Suprapubic skin (tissue), 4 donors: ENCODE results near the gene PPEF2. TPM values are rescaled to one million over a fixed set of nuclear protein-coding genes. Genes with fewer than 3 reads are reported as not detected.

Experiments used
- DNase-seq, 2 donors: peaks; one replicate each; pipeline ENCODE4 v3.0.0-alpha.2; 2019; ENCODE audit warnings: low spot score in 2 of 2
- H3K27ac ChIP-seq: fragments of 200-600 bp; sonication (generic); one replicate; pipeline ENCODE4 v1.5.1; 2019
- H3K27me3 ChIP-seq: fragments of 200-600 bp; sonication (generic); one replicate; pipeline ENCODE4 v1.5.1; 2019
- H3K36me3 ChIP-seq: fragments of 200-600 bp; sonication (generic); one replicate; pipeline ENCODE4 v1.5.1; 2019
- H3K4me1 ChIP-seq: fragments of 200-600 bp; sonication (generic); one replicate; pipeline ENCODE4 v1.5.1; 2019
- H3K4me3 ChIP-seq: fragments of 200-600 bp; sonication (generic); one replicate; pipeline ENCODE4 v1.5.1; 2019; ENCODE audit warnings: mild to moderate bottlenecking
- H3K9me3 ChIP-seq: fragments of 200-600 bp; sonication (generic); one replicate; pipeline ENCODE4 v1.5.1; 2019
- EP300 ChIP-seq: sonication (generic); formaldehyde crosslinking; IDR thresholded peaks from one replicate; pipeline ENCODE4 v1.6.1; 2017; ENCODE audit warnings: antibody characterized with exemption
- POLR2A ChIP-seq, 2 donors: fragments of 450-650 bp; IDR thresholded peaks; one replicate each; pipeline ENCODE4 v1.6.1; 2017; ENCODE audit warnings: antibody characterized with exemption in 2 of 2, mild to moderate bottlenecking in 2 of 2, moderate library complexity in 2 of 2
- POLR2AphosphoS5 ChIP-seq, 3 donors: sonication (generic); formaldehyde crosslinking; IDR thresholded peaks; one replicate each; pipeline ENCODE4 v1.6.1; 2017; ENCODE audit warnings: antibody characterized with exemption in 3 of 3
- WGBS: methylation state at CpG from one replicate; pipeline ENCODE4 v1.1.5; 2018; 5-methylcytosine and 5-hydroxymethylcytosine counted together
- total RNA-seq, 4 donors: library from RNA; depleted of rRNA; stranded (reverse); fragments of >200 nt; gene quantifications; one replicate each; pipeline ENCODE4 v1.1.0, GENCODE V29; 2016
- TF ChIP-seq, protein P1 (sequence below), 2 donors: fragments of 200-600 bp in 1 of 2; fragments of 450-650 bp in 1 of 2; sonication (generic) in 1 of 2; IDR thresholded peaks; one replicate each; pipeline ENCODE4 v1.5.1; 2016 to 2019; ENCODE audit warnings: antibody characterized with exemption in 2 of 2, mild to moderate bottlenecking in 1 of 2, moderate library complexity in 1 of 2

Gene PPEF2
- total RNA-seq, 4 donors from 2014 or later: not detected

DNA sequence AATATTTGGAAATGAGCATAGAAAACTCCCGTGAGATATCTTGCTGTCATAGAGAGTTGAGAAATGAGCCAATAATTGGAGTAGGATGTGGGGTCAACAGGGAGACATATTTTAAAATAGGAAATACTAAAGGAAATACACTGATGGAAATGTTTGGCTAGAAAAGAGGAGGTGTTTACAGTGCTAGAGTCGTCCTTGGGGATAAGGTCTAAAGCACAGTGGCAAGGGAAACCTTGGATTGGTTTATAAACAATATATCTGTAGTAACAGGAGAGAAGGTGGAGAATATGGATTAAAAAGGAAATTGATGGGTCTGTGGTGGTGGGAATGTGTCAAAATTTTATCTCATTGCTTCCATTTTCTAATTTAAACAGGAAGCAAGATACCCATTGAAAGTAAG lies 82.1 kb downstream of the PPEF2 start:
- 40% methylated on average over 2 of the region's 2 CpGs for WGBS
- Histone ChIP-seq H3K4me1 (no peaks in the 10 kb centered on the region), H3K36me3 (peaks cover 2% of the 10 kb centered on the region)

DNA sequence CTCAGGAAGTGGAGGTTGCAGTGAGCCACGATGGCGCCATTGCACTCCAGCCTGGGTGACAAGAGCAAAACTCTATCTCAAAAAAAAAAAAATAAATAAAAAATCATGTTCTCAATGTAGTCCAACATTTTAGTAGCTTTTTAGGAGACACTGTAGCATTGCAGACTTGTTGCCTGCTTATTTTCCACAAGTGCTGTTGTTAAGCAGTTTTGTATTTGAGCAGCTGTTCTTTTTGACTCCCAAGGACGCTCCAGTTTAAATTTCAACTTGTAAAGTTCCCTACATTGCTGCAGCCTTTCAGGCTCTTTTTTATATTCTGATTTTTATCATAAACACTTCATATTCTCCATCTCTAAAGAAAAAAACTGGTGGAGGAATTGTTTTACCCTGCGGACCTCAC lies 83.1 kb downstream of the PPEF2 start:
- no peak for DNase-seq
- Histone ChIP-seq H3K36me3 (peaks cover 13% of the 10 kb centered on the region), H3K27me3 (no peaks in the 10 kb centered on the region), H3K4me1 (no peaks in the 10 kb centered on the region), H3K4me3 (no peak overlapping the region), H3K27ac (no peak overlapping the region), H3K9me3 (no peaks in the 10 kb centered on the region)
- WGBS: 93% methylated on average over 4 of the region's 4 CpGs
- no peak for TF ChIP-seq POLR2A (IDR thresholded peaks at IDR 0.05)
- TF ChIP-seq EP300: no peak
- TF ChIP-seq, protein P1, sequence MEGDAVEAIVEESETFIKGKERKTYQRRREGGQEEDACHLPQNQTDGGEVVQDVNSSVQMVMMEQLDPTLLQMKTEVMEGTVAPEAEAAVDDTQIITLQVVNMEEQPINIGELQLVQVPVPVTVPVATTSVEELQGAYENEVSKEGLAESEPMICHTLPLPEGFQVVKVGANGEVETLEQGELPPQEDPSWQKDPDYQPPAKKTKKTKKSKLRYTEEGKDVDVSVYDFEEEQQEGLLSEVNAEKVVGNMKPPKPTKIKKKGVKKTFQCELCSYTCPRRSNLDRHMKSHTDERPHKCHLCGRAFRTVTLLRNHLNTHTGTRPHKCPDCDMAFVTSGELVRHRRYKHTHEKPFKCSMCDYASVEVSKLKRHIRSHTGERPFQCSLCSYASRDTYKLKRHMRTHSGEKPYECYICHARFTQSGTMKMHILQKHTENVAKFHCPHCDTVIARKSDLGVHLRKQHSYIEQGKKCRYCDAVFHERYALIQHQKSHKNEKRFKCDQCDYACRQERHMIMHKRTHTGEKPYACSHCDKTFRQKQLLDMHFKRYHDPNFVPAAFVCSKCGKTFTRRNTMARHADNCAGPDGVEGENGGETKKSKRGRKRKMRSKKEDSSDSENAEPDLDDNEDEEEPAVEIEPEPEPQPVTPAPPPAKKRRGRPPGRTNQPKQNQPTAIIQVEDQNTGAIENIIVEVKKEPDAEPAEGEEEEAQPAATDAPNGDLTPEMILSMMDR (IDR thresholded peaks at IDR 0.05): no peak
- TF ChIP-seq POLR2AphosphoS5 (IDR thresholded peaks at IDR 0.05): no peak

More for the DNA sequence above, 82.1 kb downstream of the PPEF2 start:
- Histone ChIP-seq H3K27ac (no peak overlapping the region), H3K27me3 (no peaks in the 10 kb centered on the region), H3K9me3 (no peaks in the 10 kb centered on the region), H3K4me3 (no peak overlapping the region)
- DNase-seq: no peak
- no peak for TF ChIP-seq EP300
- TF ChIP-seq, protein P1 (IDR thresholded peaks at IDR 0.05): no peak
- TF ChIP-seq POLR2AphosphoS5 (IDR thresholded peaks at IDR 0.05): no peak
- TF ChIP-seq POLR2A (IDR thresholded peaks at IDR 0.05): no peak

DNA sequence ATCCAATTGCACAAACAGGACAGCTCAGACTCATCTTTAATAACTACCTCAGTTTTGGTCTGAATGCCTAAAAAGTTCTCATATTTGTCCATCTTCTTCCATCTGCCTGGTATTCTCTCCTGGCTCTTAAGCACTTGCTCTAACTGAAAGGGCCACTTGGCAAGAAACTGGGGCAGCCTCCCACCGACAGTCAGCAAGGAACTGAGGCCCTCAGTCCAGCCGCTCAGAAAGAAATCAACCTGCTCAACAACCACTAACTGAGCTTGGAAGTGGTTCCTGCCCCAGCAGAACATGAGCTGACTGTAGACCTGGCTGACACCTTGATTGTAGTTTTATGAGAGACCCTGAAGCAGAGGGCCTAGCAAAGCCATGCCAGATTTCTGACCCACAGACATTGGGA lies 84.4 kb downstream of the PPEF2 start:
- peaks cover 25% of the 10 kb centered on the region for H3K36me3 ChIP-seq
- H3K27ac ChIP-seq: no peak overlapping the region
- no peak overlapping the region for H3K4me3 ChIP-seq
- H3K27me3 ChIP-seq: no peaks in the 10 kb centered on the region
- DNase-seq: no peak
- no peaks in the 10 kb centered on the region for H3K4me1 ChIP-seq
- 92% methylated on average over 2 of the region's 2 CpGs for WGBS
- H3K9me3 ChIP-seq: no peaks in the 10 kb centered on the region
- TF ChIP-seq POLR2AphosphoS5 (IDR thresholded peaks at IDR 0.05) (no peak), EP300 (no peak), POLR2A (IDR thresholded peaks at IDR 0.05) (no peak)
- TF ChIP-seq, protein P1 (IDR thresholded peaks at IDR 0.05): no peak

Other genes with a start within 250 kb of the PPEF2 start
- gene G3BP2, start 229.0 kb downstream of the PPEF2 start, total RNA-seq: 10 to 100 TPM; 48.8 to 62.0 (median 56.6) TPM
- gene USO1, start 177.9 kb downstream of the PPEF2 start, total RNA-seq: 10 to 100 TPM; 46.8 to 61.1 (median 55.2) TPM
- gene NAAA, start 38.6 kb upstream of the PPEF2 start, total RNA-seq: 10 to 100 TPM; 26.9 to 68.6 (median 47.0) TPM
- gene SDAD1, start 88.5 kb upstream of the PPEF2 start, total RNA-seq: 10 to 100 TPM; 29.2 to 32.9 (median 31.1) TPM
- under 1 TPM in 3 of 4 donors, not detected in 1; 0.19 to 0.48 (median 0.34) TPM for gene CXCL9, start 105.1 kb upstream of the PPEF2 start, total RNA-seq
- gene CXCL10, start 121.0 kb upstream of the PPEF2 start, total RNA-seq: not detected
- gene CXCL11, start 133.6 kb upstream of the PPEF2 start, total RNA-seq: under 1 TPM in 1 of 4 donors, not detected in 3; 0.72 TPM
- gene ART3, start 172.3 kb upstream of the PPEF2 start, total RNA-seq: 1 to 10 TPM in 1 of 4 donors, under 1 TPM in 1, not detected in 2; 0.48 to 1.5 TPM
- gene NUP54, start 245.9 kb upstream of the PPEF2 start, total RNA-seq: 10 to 100 TPM; 30.2 to 36.6 (median 33.4) TPM